GM19397 (cell line): Measurements from ENCODE around the gene TRAPPC2L.
"Not testable (repeated sequence)": the region's sequence is repeated elsewhere in the genome, so short reads cannot be mapped to it uniquely, and the experiment has no call there.

Experiments used
- ATAC-seq: cut with Tn5 transposase; IDR thresholded peaks from one replicate; pipeline ENCODE4 v1.9.1; 2021; ENCODE audit warnings: mild to moderate bottlenecking, moderate library complexity; ENCODE audit not compliant: unreplicated experiment

TRAPPC2L gene

GRCh38 chr16:88888461-88889387, 31.8 kb downstream of the TRAPPC2L start:
- ATAC-seq, result no peak

GRCh38 chr16:88889702-88890352, 32.9 kb downstream of the TRAPPC2L start:
- not testable (repeated sequence) for ATAC-seq

DNA sequence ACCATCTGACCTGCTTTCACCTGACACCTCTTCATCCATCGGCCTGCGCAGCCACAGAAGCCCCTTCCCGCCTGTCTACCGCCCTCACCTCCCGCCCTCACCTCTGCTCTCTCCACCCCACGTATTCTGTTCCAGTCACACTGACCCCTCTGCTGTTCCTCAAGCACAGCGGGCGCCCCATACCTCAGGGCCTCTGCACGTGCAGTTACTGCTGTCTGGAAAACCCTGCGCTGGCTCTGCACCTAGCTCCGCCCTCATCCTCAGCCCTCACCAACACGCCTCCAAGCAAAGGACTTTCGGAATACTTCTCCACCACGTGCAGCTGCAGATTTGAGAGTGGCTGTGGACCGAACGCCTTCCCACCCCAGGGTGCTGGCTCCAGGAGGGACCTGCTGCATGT, 34.2 kb downstream of the TRAPPC2L start:
- no peak for ATAC-seq

- ATAC-seq, result no peak
Measured at GRCh38 chr16:88892065-88892464, 35.1 kb downstream of the TRAPPC2L start.

DNA sequence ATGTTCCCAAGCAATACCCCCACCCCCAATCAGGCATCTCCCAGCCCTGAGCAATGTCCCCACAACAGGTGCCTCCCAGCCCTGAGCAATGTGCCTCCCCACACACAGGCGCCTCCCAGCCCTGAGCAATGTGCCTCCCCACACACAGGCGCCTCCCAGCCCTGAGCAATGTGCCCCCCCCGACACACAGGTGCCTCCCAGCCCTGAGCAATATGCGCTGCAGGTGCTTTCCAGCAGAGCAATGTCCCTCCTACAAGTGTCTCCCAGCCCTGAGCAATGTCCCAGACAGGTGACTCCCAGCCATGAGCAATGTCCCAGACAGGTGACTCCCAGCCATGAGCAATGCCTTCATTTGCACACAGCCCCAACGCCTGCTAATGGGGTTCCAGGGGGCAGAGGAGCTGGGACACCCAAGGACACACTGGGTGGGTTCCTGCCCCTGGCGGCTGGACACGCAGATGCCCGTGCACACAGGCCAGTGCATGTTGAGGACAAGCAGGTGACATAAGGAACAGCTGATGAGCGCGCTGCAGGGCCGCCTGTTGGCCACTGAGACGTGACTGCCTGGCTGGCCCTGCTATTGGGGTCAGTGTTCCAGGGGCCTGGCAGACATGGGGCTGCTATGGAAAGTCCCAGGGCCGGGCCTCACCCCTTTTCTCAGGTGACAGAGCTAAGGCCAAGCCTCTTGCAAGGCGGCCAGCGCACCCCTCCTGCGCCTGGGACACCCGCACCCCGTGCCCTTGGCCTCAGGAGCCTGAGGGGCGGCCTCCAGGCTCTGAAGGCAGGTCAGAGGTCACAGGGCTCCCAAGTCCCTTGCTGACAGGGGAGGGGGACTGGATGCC, 36.4 kb downstream of the TRAPPC2L start:
- ATAC-seq, result no peak

GRCh38 chr16:88894266-88894665, 37.3 kb downstream of the TRAPPC2L start:
- ATAC-seq, result not testable (repeated sequence)

- ATAC-seq, result no peak
Measured at GRCh38 chr16:88894681-88895300, 37.9 kb downstream of the TRAPPC2L start.

DNA sequence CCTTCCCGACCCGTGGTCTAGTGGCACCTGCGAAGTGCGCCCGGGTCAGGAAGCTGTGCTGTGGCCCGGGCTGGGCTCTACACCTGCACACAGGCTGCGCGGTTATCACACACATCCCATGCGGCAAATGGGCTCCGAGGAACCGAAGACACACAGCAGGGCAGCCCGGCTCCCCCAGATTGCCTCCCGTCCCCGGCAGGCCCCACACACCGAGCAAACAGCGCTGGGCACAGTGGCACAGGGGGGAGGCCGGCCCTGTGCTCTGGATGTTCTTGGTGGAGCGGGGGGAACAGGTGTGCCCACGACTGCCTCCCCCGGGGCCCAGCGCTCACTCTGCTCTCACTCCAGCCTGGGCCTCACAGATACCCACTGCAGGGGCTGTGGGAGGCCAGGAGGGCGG, 38.4 kb downstream of the TRAPPC2L start:
- no peak for ATAC-seq

DNA sequence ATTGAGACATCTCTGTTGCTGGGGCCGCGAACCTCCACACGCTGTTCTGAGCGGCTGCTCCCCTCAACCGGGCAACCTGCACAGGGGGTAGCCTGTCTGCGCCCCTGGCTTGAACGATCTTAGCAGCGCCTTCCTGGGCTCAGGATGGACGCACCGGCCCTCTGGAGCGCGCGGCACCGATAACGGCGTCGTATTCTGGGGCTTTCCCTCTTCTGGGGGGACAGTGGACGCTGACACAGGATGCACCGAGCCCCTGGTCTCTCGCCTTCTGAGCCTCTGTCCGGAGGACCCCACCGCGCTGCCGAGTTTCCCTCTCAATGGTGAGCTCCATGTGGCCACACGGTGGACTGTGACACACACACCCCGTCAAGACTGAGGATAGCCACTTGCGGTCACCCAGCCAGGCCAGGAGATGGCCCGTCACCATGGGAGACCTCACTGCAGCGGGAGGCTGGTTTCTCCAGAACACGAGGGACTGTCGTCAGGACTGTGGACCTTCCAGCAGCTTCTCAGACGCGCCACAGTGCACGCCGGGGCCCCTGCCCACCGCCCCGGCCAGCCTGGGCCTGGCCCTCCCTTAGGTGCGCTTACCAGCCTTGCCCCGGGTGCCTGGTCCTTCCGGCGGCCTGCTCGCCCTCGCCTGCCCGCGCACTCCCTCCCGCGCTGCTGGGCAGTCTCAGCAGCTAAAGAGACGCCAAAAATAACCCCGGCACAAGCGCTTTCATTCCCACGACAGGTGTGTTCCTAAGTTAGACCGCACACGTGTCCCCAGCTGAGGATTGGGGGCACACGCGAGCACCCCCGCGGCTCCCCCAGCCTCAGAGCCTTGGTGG, 39.5 kb downstream of the TRAPPC2L start:
- no peak for ATAC-seq

- no peak for ATAC-seq
Measured at GRCh38 chr16:88897696-88898425, 40.9 kb downstream of the TRAPPC2L start.

- no peak for ATAC-seq
Measured at GRCh38 chr16:88899901-88900661, 43.2 kb downstream of the TRAPPC2L start.

DNA sequence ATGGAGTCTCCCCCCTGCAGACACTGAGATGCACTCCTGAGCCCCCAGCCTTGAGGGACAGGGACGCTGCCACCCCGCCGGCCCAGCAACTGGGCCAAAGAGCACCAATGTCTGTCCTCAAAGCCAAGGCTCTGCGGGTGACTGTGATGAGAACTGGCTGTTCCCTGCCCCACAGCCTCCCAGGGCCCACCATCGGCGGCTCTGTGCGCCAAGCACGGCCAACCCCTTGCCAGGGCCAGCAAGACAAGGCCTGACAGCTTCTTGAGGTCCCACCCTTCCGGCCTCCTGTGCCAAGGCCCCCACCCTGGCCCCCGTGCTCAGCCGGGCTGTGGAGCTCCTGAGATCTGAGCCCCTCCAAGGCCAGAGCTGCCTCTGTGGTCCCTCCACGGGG, 43.7 kb downstream of the TRAPPC2L start:
- ATAC-seq, result no peak

- no peak for ATAC-seq
Measured at GRCh38 chr16:88901718-88902337, 44.9 kb downstream of the TRAPPC2L start.

DNA sequence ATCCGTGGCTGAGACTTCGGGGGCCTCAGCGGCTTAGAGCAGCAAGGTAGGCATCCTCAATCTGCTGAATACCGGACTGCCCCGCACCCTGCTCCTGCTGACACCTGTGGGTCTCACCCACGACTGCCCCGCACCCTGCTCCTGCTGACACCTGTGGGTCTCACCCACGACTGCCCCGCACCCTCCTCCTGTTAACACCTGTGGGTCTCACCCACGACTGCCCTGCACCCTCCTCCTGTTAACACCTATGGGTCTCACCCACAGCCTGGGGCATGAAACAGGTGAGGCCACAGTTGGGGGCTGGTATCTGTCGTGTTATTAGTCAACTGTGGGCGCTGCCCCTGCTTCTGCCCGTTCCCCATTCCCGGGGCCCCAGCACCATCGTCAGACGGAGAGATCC, 45.8 kb downstream of the TRAPPC2L start:
- ATAC-seq, result no peak

- ATAC-seq, result no peak
Measured at GRCh38 chr16:88903267-88903666, 46.3 kb downstream of the TRAPPC2L start.

- ATAC-seq, result no peak
Measured at GRCh38 chr16:88904676-88905365, 47.9 kb downstream of the TRAPPC2L start.

GRCh38 chr16:88905563-88905962, 48.6 kb downstream of the TRAPPC2L start:
- ATAC-seq, result no peak

DNA sequence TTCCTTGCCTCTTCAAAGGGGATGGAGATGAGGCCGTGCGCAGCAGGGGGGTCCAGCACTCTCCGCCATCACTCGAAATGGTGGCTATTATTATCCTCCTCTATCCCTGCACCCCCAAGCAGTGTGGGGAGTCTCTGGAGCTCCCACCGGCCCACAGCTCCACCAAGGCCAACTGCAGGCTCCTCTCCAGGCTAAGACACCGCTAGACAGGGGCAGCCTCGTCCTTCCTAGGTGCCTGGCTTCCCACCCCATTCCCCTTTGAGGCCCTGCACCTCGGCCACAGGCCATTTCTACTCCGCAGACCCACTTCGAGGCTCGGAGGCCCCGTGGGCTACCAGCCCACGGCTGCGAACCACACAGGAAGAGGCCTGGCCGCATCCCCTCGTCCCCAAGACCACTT, 49.1 kb downstream of the TRAPPC2L start:
- no peak for ATAC-seq
